DMS153 treated with DMSO at 0.1 percent for 48 hours (cell line): ENCODE measurements around the gene LTA4H.
"Not testable (repeated sequence)": the region's sequence is repeated elsewhere in the genome, so short reads cannot be mapped to it uniquely, and the experiment has no call there.

ENCODE experiments used
- DNase-seq: peaks from one replicate; lab custom pipeline; 2025; ENCODE audit not compliant: unreplicated experiment; lab: John Stamatoyannopoulos, UW

Gene LTA4H

GRCh38 chr12:96035283-96036236, at the start of gene LTA4H:
LTA4H (minus strand) TSS chr12:96035587; CDS start chr12:96035519, 68 bp downstream.
- DNase-seq = peak; percentile 99

- DNase-seq = no peak
Observed at GRCh38 chr12:96084624-96085023, 49.2 kb upstream of the LTA4H start.

- no peak for DNase-seq
Observed at GRCh38 chr12:96083020-96083719, 47.8 kb upstream of the LTA4H start.

GRCh38 chr12:96081596-96081995, 46.2 kb upstream of the LTA4H start:
- DNase-seq = no peak

- DNase-seq = no peak
Observed at GRCh38 chr12:96078231-96079135, 43.1 kb upstream of the LTA4H start.

- DNase-seq = no peak
Observed at GRCh38 chr12:96077081-96077480, 41.7 kb upstream of the LTA4H start.

GRCh38 chr12:96075560-96075959, 40.2 kb upstream of the LTA4H start:
- DNase-seq = no peak

GRCh38 chr12:96073346-96074330, 38.3 kb upstream of the LTA4H start:
- DNase-seq = no peak

GRCh38 chr12:96070670-96071279, 35.4 kb upstream of the LTA4H start:
- DNase-seq = peak; percentile 11

- DNase-seq = no peak
Observed at GRCh38 chr12:96069511-96070231, 34.3 kb upstream of the LTA4H start.

GRCh38 chr12:96068636-96069035, 33.2 kb upstream of the LTA4H start:
- DNase-seq = no peak

GRCh38 chr12:96068111-96068510, 32.7 kb upstream of the LTA4H start:
- DNase-seq = no peak

GRCh38 chr12:96065776-96066175, 30.4 kb upstream of the LTA4H start:
- not testable (repeated sequence) for DNase-seq

- DNase-seq = no peak
Observed at GRCh38 chr12:96064966-96065365, 29.6 kb upstream of the LTA4H start.

GRCh38 chr12:96064271-96064670, 28.9 kb upstream of the LTA4H start:
- DNase-seq = no peak

- DNase-seq = no peak
Observed at GRCh38 chr12:96063046-96063445, 27.7 kb upstream of the LTA4H start.

GRCh38 chr12:96061864-96062453, 26.6 kb upstream of the LTA4H start:
- peak; percentile 5 for DNase-seq

GRCh38 chr12:96061323-96061722, 25.9 kb upstream of the LTA4H start:
- no peak for DNase-seq
